HG03571 (cell line): ENCODE results near the gene AMBRA1.
"Not testable (repeated sequence)": the region's sequence is repeated elsewhere in the genome, so short reads cannot be mapped to it uniquely, and the experiment has no call there.

Experiments used
- ATAC-seq: cut with Tn5 transposase; IDR thresholded peaks from one replicate; pipeline ENCODE4 v1.9.1; 2021; ENCODE audit not compliant: unreplicated experiment

The AMBRA1 gene

DNA sequence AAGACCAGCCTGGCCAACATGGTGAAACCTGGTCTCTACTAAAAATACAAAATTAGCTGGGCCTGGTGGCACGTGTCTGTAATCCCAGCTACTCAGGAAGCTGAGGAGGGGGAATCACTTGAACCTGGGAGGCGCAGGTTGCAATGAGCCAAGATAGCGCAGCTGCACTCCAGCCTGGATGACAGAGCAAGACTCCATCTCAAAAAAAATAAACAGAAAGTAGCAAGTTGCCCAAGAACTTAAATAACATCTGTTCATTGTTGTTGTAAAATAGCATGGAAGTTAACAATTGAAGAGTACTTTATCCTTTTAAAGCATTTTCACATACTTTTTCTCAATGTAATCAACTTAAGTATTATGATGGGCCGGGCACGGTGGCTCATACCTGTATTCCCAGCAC, 5.7 kb downstream of the AMBRA1 start:
- no peak for ATAC-seq

DNA sequence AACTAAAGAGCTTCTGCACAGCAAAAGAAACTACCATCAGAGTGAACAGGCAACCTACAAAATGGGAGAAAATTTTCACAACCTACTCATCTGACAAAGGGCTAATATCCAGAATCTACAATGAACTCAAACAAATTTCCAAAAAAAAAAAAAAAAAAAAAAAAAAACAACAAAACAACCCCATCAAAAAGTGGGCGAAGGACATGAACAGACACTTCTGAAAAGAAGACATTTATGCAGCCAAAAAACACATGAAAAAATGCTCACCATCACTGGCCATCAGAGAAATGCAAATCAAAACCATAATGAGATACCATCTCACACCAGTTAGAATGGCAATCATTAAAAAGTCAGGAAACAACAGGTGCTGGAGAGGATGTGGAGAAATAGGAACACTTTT, 10.3 kb downstream of the AMBRA1 start:
- not testable (repeated sequence) for ATAC-seq

DNA sequence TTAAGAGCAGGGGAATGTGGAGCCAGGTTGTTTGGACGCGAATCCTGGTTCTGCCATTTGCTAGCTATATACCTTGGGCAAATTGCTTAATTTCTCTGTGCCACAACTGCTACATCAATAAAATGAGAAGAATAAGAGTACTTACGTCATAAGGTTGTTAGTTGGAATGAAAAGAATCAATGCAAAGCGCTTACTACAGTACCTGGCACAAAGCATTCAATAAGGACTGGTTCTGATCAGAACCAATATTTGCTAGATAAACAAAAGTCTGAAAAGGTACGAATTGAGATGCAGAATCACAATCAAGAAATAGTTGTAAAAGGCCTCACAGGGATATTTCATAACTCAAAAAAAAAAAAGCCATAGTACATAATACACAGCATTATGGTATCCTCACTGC, 11.2 kb downstream of the AMBRA1 start:
- ATAC-seq: no peak

DNA sequence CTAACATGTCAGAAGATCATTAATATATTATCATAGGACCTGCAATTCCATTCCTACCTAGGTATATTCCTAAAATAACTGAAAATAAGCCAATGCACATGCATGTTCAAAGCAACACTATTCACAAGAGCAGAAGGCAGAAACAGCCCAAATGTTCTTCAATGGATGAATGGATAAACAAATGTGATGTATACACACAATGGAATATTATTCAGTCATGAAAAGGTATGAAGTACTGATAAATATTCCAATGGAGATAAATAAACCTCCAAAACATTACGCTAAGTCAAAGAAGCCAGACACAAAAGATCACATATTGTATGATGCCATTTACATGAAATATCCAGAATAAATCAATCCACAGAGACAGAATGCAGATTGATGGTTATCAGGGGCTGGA, 16.8 kb downstream of the AMBRA1 start:
- no peak for ATAC-seq

DNA sequence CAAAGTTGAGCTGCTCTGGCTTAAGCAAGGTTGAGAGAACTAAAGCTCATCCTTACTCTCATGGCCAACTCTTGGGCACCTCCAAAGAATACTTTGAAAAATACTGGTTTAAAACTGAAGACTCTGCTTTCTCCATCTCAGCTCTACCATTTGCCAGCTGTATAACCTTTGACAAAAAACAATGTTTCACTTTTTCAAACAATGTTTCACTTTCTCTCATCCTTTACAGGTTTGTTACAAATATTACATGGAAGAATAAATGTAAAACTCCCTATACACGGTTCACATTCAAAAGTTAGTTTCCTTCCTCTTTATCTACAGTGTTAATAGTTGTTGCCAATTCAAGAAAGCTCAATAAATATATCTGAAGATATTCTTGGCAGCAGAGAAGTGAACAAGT, 19.2 kb downstream of the AMBRA1 start:
- ATAC-seq: no peak

DNA sequence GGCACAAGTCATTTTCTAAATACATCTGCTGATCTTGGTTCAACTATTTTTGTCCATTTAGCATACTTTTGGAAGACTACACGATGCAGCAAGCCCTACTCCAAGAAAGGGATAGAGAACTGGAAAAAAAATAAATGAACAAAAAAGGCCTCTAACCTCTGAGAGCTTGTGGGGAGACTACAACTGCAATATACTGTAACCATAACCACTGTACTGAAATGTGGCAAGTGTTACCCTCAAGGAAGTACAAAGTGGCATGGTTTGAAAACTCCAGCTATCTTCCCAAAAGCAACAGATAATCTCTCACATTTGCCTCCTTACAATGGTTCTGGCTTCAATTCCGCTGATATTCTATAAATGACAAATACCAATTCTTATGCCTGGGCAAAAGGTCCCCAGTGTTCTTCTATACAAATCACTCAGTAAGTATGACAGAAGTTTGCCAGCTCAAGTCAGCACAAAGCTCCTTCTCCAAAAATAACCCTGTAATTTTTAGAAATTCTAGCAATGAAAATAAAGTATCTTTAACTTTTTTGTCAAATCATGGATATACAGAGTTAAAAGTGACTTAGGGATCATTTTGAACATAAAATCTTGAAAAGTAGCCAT, 22.9 kb downstream of the AMBRA1 start:
- ATAC-seq: no peak

DNA sequence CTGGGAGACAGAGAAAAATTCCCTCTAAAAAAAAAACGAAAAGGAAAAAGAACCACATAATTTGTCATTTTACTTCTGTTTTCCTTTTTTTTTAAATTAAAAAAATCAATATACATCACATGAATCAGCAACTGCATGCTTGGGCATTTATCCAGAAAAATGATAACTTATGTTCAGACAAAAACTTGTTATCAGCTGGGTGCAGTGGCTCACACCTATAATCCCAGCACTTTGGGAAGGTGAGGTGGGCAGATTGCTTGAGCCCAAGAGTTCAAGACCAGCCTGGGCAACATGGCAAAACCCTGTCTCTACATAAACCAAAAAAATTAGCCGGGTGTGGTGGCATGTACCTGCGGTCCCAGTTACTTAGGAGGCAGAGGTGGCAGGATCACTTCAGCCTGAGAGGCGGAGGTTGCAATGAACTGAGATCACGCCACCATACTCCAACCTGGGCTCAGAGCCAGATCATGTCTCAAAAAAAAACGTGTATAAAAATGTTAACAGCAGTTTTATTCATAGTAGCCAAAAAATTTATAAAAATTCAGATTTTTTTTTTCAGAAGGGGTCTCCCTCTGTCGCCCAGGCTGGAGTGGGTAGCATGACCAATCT, 28.5 kb downstream of the AMBRA1 start:
- ATAC-seq: no peak

DNA sequence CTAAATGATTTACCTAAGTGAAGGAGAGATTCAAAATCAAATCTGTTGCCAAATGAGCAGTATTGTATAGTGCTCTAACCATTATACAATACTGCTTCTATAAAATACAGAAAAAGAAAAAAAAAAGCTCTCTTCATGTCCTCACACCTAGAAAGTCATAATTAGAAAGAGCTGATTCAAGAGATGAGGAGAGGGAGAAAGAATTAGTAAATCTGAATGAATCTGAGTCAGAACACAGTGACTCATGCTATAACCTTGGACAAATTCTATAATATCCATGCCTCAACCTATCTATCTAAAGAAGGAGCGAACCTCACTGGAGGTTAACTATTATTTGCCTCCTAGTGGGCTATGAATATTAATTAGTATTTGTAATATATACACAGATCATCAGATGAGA, 29.4 kb downstream of the AMBRA1 start:
- no peak for ATAC-seq

DNA sequence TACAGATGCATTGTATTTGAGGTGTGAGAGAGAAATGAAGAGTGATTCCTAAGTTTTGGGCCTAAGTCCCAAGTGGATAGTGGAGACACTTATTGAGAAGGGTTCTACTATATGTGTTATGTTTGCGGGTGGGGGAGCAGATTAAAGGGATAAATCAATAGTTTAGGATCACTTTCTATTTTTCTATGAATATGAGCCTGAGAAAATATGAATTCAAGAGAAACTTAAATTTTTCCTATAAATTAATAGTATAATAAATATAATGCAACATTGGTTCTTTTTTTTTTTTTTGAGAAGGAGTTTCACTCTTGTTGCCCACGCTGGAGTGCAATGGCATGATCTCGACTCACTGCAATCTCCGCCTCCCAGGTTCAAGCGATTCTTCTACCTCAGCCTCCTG, 31.3 kb downstream of the AMBRA1 start:
- ATAC-seq: no peak

DNA sequence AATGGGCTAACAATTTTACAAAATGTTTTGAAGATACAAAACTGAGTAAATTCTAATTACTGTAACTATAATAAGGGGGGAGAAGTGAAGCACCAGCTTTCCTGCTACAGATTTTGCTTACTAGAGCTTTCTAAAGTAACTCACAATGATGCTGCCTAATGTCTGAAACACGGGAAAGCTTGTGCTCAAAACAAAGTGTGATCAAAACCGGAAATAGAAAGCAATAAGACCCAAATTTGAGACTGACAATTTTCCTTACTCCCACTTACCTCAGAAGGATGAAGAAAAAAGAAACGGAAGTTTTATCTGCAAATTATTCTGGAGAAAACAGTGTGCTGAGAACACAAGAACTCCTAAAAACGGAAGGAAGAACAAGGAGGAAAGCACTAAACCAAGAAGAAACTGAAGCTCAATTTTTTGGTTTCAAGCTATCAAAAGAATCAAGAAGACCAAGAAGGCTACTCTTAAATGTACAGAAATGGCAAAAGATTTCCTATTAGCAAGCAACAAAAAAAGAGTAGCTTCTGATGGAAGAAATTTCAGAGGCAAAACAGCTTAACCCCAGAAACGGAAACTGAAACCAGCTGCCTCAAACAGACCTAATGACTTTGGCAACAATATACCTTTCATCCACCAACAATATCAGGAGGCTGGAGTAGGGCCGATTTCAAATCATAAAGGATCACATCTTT, 33.4 kb downstream of the AMBRA1 start:
- no peak for ATAC-seq

DNA sequence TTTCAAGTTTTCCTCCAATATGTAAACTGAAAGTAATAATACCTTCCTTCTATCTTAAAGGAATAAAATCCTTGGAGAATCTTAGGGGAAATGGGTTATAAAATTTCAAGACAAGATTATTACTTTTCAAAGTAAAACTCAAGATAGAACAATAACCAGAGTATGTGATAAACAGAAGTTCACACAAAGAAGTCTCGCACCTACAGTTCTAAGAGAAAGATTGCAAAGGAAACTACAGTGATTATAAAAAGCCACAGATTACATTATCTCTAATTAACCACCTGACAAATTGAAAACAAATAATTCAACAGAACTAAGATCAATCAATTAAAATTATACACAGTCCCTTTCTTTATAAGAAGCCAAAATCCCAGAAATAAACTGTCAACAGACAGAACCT, 34.0 kb downstream of the AMBRA1 start:
- no peak for ATAC-seq

DNA sequence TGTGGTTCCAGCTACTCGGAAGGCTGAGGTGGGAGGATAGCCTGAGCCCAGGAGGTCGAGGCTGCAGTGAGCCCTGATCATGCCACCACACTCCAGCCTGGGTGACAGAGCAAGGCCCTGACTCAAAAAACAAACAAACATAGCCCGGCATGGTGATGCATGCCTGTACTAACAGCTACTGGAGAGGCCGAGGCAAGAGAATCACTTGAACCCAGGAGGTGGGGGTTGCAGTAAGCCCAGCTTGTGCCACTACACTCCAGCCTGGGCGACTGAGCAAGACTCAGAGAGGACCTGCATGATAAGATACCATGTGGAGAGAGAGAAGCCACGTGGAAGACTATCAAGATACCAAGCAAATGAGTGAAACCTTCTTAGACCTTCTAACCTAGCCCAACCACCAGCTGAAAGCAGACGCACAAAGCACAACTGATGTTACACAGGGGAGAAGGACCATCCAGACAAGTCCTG, 36.1 kb downstream of the AMBRA1 start:
- ATAC-seq: no peak

DNA sequence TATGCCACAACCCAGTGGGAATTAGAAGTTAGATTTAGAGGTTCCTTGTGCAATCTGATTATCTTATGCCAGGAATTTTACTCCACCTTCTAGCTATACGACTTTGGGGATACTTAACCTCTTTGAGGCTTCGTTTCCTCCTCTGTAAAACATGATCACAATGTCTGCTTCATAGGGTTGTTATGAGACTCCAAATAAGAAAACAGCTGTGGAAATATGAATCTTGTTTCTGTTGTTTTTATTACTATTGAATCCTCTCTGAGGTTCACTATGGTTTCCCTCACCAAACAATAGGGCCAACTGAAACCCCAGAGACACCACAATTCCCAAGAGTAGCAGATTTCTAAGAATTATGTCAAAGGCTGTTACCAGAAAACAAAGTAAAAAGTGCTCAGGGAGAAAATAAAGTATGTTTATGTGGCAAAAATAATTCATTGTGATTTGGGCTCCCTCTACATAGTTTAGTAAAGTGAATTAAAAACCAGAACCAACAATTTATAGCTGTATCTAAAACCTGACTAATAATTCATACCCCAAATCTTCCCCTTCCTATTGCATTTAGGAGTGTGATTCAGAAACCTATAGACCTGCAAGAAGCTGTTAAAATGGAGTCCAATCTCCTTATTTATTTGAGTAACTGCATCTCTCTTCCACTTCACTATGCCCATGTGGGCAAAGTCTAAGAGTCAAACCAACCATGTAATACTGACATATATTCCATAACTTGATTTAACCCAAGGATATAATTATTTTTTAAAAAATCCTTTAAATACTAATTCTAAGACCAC, 38.4 kb downstream of the AMBRA1 start:
- no peak for ATAC-seq

DNA sequence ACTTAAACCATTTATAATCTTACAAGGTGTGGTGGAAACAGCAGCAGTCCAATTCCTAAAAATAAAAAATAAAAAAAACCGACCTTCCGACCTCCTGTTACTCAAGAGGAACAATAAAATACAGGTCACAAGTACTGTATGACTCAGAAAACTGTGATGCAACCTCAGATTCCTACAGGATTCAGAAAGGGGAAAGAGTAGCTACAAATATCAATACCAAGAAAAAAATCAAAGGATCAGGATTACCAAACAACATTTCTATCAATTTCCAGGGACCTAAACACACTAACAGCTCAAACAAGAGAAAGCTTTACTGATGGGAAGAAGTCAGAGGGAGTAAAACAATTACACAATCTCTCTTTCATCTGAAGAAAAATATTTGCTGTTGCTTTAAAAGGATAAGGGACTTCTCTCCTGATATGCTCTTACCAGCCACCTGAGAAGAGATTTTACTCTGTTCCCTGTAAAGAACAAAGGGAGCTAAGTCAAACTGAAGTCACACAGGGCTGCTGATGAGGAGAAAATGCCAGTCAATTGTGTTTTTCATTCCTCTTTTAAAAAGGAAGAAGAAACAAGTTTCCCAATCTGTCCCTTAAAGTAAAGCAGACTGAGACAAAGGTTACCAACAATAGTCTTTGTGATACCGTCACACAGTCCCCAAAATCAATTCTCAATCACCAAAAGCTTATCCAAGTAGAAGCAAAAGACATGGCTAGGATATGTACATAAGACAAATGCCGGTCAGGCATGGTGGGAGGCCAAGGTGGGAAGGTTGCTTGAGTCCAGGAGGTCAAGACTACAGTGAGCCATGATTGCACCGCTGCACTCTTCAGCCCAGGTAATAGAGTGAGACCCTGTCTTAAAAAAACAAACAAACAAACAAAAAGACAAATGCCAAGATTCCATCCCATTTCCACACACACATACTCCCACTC, 39.3 kb downstream of the AMBRA1 start:
- no peak for ATAC-seq

DNA sequence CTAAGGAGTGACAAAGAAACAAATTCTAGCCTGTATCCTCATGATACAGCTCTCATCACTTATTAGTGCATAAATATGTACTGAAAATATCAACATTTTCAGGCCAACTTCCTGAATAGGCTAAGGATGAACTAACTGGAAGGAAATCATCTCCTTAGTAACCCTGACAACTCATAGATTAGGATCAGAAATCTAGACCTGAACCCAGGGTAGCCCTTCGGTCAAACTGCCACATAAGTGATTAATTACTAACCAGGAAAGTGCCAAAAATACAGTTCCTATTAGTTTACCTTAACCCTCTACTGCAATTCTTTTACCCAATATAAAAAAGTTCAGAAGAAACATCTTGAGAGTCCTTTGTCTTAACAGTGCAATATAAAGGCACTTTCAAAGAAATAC, 40.0 kb downstream of the AMBRA1 start:
- no peak for ATAC-seq

DNA sequence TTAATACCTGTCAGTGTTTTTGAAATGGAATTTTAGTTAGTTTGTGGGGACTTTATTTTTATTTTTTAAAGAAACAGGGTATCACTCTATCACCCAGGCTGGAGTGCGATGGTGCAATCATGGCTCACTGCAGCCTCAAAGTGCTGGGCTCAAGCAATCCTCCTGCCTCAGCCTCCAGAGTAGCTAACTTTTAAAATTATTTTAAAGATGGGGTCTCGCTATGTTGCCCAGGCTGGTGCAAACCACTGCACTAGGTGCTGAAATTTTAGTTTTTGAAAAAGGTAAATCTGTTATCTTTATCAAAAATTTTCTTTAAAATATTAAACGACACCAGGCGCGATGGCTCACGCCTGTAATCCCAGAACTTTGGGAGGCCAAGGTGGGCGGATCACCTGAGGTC, 42.6 kb downstream of the AMBRA1 start:
- ATAC-seq: no peak

DNA sequence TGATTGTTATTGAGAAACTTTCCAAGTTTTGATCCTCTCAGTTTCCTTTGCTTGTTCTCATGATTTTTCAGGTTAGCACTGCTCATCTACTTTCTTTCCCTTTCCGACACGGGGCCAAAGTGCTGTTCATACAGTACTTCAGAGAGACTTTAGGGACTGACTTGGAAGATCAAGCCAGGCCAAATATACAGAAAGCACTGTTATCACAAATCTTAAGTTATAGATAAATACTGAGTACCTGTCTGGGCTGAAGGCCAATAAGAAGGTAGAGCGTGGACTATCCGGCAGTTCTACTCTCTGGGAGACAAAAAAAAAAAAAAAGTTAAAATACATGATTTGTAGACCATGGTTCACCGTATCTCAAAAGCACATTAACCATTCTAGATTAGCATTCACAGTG, 46.2 kb downstream of the AMBRA1 start:
- ATAC-seq: no peak

DNA sequence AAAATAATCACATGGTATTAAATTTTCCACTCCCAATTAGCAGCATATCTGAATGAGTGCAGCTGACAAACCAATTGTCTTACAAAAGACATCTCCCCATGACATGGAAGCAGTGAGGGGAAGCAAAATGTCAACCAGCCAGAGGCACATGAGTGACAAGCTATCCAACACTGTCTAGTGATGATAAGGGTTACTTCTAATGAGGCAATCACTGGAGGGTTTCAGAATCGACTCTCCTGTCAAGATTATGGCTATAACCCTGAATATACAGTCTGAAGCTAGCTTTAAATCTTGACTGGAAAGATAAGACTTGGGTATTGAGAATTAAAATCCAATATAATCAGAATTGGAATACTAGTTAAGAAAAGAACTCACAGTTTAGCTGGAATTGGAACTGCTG, 50.3 kb downstream of the AMBRA1 start:
- ATAC-seq: no peak

DNA sequence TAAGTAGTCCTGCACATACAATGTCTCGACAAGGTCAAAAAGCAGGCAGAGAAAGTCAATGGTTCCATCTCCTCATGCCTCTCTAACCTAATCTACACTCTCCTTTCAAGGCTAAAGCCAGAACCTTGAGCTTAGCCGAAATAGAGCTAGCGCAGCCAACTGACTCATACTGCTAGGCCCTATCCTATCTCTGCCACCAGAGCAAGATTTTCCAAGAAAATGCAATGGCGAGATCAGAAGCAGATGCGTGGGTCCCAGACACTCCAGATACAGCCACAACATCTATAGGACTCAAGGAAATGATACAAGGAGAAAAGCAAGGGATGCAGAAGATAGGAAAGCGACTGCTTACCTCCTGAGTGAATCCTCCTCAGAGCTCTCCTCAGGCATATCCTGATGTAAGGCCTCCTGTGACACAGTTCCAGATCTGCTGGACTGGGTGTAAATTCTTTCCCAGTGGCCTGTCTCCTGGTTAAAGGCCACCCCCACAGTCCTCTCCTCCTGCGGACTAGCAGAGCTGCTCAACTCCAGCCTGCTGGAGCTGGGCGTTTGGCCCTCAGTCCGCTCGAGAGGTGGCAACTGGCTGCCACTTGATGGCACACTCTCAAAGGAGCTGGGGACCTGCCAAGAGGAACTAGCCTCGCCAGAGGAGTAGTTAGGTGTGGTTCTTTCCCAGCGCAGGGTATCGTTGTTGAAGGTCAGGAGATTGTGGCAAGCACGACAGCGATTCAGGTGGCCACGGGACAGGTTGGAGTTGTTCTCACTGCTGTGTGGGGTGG, 52.0 kb downstream of the AMBRA1 start:
- ATAC-seq: no peak

DNA sequence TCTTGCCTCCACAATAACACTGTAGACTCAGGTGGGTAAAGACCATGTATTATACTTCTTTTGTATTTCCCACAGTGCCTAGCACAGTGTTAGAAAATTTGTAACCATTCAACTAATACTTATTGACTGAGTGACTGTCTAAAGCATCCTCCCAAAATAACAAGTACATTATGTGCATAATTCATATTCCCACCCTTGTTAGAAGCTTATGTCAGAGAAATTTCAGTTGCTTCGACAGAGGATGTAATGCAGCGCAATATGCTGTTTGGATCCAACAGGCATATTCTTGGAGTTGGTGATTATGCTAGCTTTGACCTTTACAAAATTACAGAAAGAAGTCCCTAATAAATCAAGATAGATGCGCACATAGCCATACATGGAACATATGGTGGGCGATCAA, 53.0 kb downstream of the AMBRA1 start:
- ATAC-seq: no peak
